GM23338 (cell line): Measurements from ENCODE around the gene COMMD10. TPM values are rescaled to one million over a fixed set of nuclear protein-coding genes. Genes with fewer than 3 reads are reported as not detected.

Experiments used
- ATAC-seq: fragments of 200-7000 bp; cut with Tn5 transposase; 3 replicates; pipeline ENCODE4 v1.9.1; 2020
- DNase-seq: peaks from one replicate; pipeline ENCODE4 v3.0.0-alpha.2; 2015; ENCODE audit warnings: low spot score
- H2AFZ ChIP-seq: fragments of 200-600 bp; sonication (generic); 2 replicates; pipeline ENCODE4 v1.8.0; 2016; ENCODE audit warnings: antibody characterized with exemption, mild to moderate bottlenecking, moderate library complexity
- H3F3A ChIP-seq: fragments of 200-600 bp; sonication (generic); replicated peaks from 2 replicates; pipeline ENCODE4 v1.8.0; 2017; ENCODE audit warnings: antibody characterized with exemption, mixed run types, low read depth
- H3K27ac ChIP-seq: fragments of 200-600 bp; sonication (generic); 2 replicates; pipeline ENCODE4 v1.6.1; 2016; ENCODE audit warnings: low read depth
- H3K27me3 ChIP-seq: fragments of 200-600 bp; sonication (generic); 2 replicates; pipeline ENCODE4 v1.8.0; 2016; ENCODE audit warnings: mild to moderate bottlenecking, mixed run types, moderate library complexity; ENCODE audit not compliant: insufficient read depth
- H3K36me3 ChIP-seq: fragments of 200-600 bp; sonication (generic); 2 replicates; pipeline ENCODE4 v1.8.0; 2016; ENCODE audit warnings: mild to moderate bottlenecking; ENCODE audit not compliant: insufficient read depth
- H3K4me1 ChIP-seq: fragments of 200-600 bp; sonication (generic); 2 replicates; pipeline ENCODE4 v1.8.0; 2016; ENCODE audit warnings: mild to moderate bottlenecking, moderate library complexity; ENCODE audit not compliant: insufficient read depth
- H3K4me2 ChIP-seq: fragments of 200-600 bp; sonication (generic); 2 replicates; pipeline ENCODE4 v1.7.1; 2017; ENCODE audit warnings: mixed run types
- H3K4me3 ChIP-seq: fragments of 200-600 bp; sonication (generic); 2 replicates; pipeline ENCODE4 v1.6.1; 2016; ENCODE audit warnings: mixed run types
- H3K79me2 ChIP-seq: fragments of 200-600 bp; sonication (generic); replicated peaks from 2 replicates; pipeline ENCODE4 v1.8.0; 2017; ENCODE audit warnings: mild to moderate bottlenecking; ENCODE audit not compliant: insufficient read depth
- H3K9me2 ChIP-seq: fragments of 200-600 bp; sonication (generic); 2 replicates; pipeline ENCODE4 v1.8.0; 2017; ENCODE audit not compliant: insufficient read depth
- H4K20me1 ChIP-seq: fragments of 200-600 bp; sonication (generic); replicated peaks from 2 replicates; pipeline ENCODE4 v1.8.0; 2017; ENCODE audit warnings: mild to moderate bottlenecking; ENCODE audit not compliant: insufficient read depth
- H3K27ac Mint-ChIP-seq: 2 replicates; pipeline ENCODE4 v1.8.0; 2020; ENCODE audit warnings: inconsistent platforms, mild to moderate bottlenecking, moderate library complexity, mixed read lengths
- H3K27me3 Mint-ChIP-seq: 3 replicates; pipeline ENCODE4 v1.8.0; 2022; ENCODE audit warnings: low read depth, mild to moderate bottlenecking, moderate library complexity, mixed read lengths, inconsistent platforms; ENCODE audit not compliant: insufficient read depth, poor library complexity
- H3K36me3 Mint-ChIP-seq: 3 replicates; pipeline ENCODE4 v1.8.0; 2021; ENCODE audit warnings: low read depth, mild to moderate bottlenecking, inconsistent platforms, moderate library complexity, mixed read lengths
- H3K4me1 Mint-ChIP-seq: 3 replicates; pipeline ENCODE4 v1.8.0; 2020; ENCODE audit warnings: mild to moderate bottlenecking, inconsistent platforms, mixed read lengths
- H3K4me3 Mint-ChIP-seq: 3 replicates; pipeline ENCODE4 v1.8.0; 2021; ENCODE audit warnings: moderate library complexity, mild to moderate bottlenecking, inconsistent platforms, mixed read lengths
- H3K9me3 Mint-ChIP-seq: 3 replicates; pipeline ENCODE4 v1.8.0; 2020; ENCODE audit warnings: moderate library complexity, mild to moderate bottlenecking, inconsistent platforms, mixed read lengths
- CREB1 ChIP-seq: fragments of 250-450 bp; sonication (Bioruptor Pico); IDR thresholded peaks from 2 replicates; pipeline ENCODE4 v1.5.0; 2020; ENCODE audit warnings: low read depth, mild to moderate bottlenecking, moderate library complexity
- ETS1 ChIP-seq: IDR thresholded peaks from 2 replicates; pipeline ENCODE4 v1.6.1; 2016; ENCODE audit warnings: antibody characterized with exemption
- EZH2phosphoT487 ChIP-seq: fragments of 200-600 bp; sonication (generic); IDR thresholded peaks from one replicate; pipeline ENCODE4 v1.8.1; 2018; ENCODE audit warnings: antibody characterized with exemption; ENCODE audit not compliant: unreplicated experiment
- JUNB ChIP-seq: IDR thresholded peaks from one replicate; pipeline ENCODE4 v1.6.1; 2016; ENCODE audit warnings: antibody characterized with exemption; ENCODE audit not compliant: unreplicated experiment
- NANOG ChIP-seq: IDR thresholded peaks from 2 replicates; pipeline ENCODE4 v1.6.1; 2016; ENCODE audit warnings: antibody characterized with exemption, borderline replicate concordance
- ZNF114 ChIP-seq: fragments of 250-450 bp; sonication (Bioruptor Pico); IDR thresholded peaks from 2 replicates; pipeline ENCODE4 v1.5.0; 2020; ENCODE audit warnings: mild to moderate bottlenecking, moderate library complexity
- polyA plus RNA-seq: library from polyadenylated mRNA; unstranded; fragments of >200 nt; fragmentation: Nextera tagmentation; extraction: Ambion mirVana; gene quantifications from 2 replicates; pipeline ENCODE4 v1.2.1, GENCODE V29; 2016
- total RNA-seq: library from RNA; depleted of rRNA; stranded (reverse); fragments of >200 nt; shearing (Covaris generic); gene quantifications from 2 replicates; pipeline ENCODE4 v1.2.3, GENCODE V29; 2014
- TF ChIP-seq, protein P1 (sequence below), 2 experiments: fragments of 200-600 bp in 1 of 2; sonication (generic) in 1 of 2; conservative IDR thresholded peaks; 2 replicates each; pipeline versions ENCODE4 v1.5.1 to v1.6.1; 2016 to 2017; ENCODE audit warnings: antibody characterized with exemption in 2 of 2, low read depth in 2 of 2, mild to moderate bottlenecking in 2 of 2, moderate library complexity in 1 of 2

The COMMD10 gene
- total and polyA plus RNA-seq, 2 experiments from 2014 or later = 58.5 to 84.0 TPM

GRCh38 chr5:116174111-116174510 lies 89.3 kb downstream of the COMMD10 start:
- no peak for ATAC-seq
- peaks cover 12% of the 10 kb centered on the region for H3K9me3 Mint-ChIP-seq

DNA sequence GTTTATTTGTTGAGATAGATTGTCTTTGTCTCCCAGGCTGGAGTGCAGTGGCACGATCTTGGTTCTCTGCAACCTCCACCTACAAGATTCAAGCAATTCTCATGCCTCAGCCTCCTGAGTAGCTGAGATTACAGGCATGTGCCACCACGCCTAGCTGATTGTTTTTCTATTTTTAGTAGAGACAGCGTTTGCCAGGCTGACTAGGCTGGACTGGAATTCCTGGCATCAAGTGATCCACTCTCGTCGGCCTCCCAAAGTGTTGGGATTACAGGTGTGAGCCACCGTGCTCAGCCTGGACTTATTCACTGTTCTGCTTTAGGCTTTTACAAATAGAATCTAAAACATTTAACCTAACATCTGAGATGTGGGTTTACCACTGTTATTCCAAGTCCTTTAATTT lies 91.3 kb downstream of the COMMD10 start:
- Mint-ChIP-seq H3K27me3 (no peaks in the 10 kb centered on the region), H3K9me3 (no peaks in the 10 kb centered on the region; the same call in 2 of the 3 replicates), H3K36me3 (peaks cover 4% of the 10 kb centered on the region; the same call in 1 of the 3 replicates), H3K4me1 (no peaks in the 10 kb centered on the region), H3K27ac (no peak overlapping the region), H3K4me3 (no peak overlapping the region)
- no peak overlapping the region for H3K4me2 ChIP-seq
- no peaks in the 10 kb centered on the region for H3F3A ChIP-seq
- H3K4me1 ChIP-seq = peaks cover 1% of the 10 kb centered on the region; the same call in 1 of the 2 replicates
- ATAC-seq = no peak
- H3K27ac ChIP-seq = no peak overlapping the region
- no peaks in the 10 kb centered on the region for H3K79me2 ChIP-seq
- no peaks in the 10 kb centered on the region for H3K27me3 ChIP-seq
- no peak overlapping the region for H3K4me3 ChIP-seq
- DNase-seq = no peak
- H2AFZ ChIP-seq = no peak overlapping the region
- H4K20me1 ChIP-seq = no peaks in the 10 kb centered on the region
- H3K9me2 ChIP-seq = no peaks in the 10 kb centered on the region
- no peaks in the 10 kb centered on the region for H3K36me3 ChIP-seq
- TF ChIP-seq JUNB = no peak
- no peak for TF ChIP-seq EZH2phosphoT487
- TF ChIP-seq CREB1 (CRISPR knock-in tag) = no peak
- TF ChIP-seq ZNF114 = no peak
- TF ChIP-seq, protein P1, sequence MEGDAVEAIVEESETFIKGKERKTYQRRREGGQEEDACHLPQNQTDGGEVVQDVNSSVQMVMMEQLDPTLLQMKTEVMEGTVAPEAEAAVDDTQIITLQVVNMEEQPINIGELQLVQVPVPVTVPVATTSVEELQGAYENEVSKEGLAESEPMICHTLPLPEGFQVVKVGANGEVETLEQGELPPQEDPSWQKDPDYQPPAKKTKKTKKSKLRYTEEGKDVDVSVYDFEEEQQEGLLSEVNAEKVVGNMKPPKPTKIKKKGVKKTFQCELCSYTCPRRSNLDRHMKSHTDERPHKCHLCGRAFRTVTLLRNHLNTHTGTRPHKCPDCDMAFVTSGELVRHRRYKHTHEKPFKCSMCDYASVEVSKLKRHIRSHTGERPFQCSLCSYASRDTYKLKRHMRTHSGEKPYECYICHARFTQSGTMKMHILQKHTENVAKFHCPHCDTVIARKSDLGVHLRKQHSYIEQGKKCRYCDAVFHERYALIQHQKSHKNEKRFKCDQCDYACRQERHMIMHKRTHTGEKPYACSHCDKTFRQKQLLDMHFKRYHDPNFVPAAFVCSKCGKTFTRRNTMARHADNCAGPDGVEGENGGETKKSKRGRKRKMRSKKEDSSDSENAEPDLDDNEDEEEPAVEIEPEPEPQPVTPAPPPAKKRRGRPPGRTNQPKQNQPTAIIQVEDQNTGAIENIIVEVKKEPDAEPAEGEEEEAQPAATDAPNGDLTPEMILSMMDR (conservative IDR thresholded peaks at IDR 0.05; ENCODE audit: low read depth in 2 of 2) = no peak
- no peak for TF ChIP-seq ETS1

More at GRCh38 chr5:116174111-116174510, 89.3 kb downstream of the COMMD10 start:
- Histone ChIP-seq H3K4me1 (no peaks in the 10 kb centered on the region), H3F3A (no peaks in the 10 kb centered on the region), H3K9me2 (no peaks in the 10 kb centered on the region), H3K4me2 (no peak overlapping the region), H4K20me1 (no peaks in the 10 kb centered on the region), H3K4me3 (no peak overlapping the region), H3K27me3 (no peaks in the 10 kb centered on the region), H2AFZ (no peak overlapping the region), H3K79me2 (no peaks in the 10 kb centered on the region), H3K27ac (no peak overlapping the region), H3K36me3 (0 out of 2 replicates have a peak, but pooled peaks cover 3% of the 10 kb centered on the region)
- Mint-ChIP-seq H3K4me3 (no peak overlapping the region), H3K27me3 (no peaks in the 10 kb centered on the region), H3K4me1 (no peaks in the 10 kb centered on the region), H3K27ac (no peak overlapping the region), H3K36me3 (peaks cover 14% of the 10 kb centered on the region; the same call in 2 of the 3 replicates)
- TF ChIP-seq ETS1 (no peak), NANOG (no peak), CREB1 (CRISPR knock-in tag) (no peak)
- TF ChIP-seq, protein P1 (conservative IDR thresholded peaks at IDR 0.05; ENCODE audit: low read depth in 2 of 2) = no peak
- no peak for DNase-seq
